AG20443 (cell line): ENCODE results near the gene HNRNPK.

Experiments used
- DNase-seq: peaks from one replicate; pipeline ENCODE4 v3.0.0; 2012; ENCODE audit warnings: low spot score, mixed read lengths

The HNRNPK gene

DNA sequence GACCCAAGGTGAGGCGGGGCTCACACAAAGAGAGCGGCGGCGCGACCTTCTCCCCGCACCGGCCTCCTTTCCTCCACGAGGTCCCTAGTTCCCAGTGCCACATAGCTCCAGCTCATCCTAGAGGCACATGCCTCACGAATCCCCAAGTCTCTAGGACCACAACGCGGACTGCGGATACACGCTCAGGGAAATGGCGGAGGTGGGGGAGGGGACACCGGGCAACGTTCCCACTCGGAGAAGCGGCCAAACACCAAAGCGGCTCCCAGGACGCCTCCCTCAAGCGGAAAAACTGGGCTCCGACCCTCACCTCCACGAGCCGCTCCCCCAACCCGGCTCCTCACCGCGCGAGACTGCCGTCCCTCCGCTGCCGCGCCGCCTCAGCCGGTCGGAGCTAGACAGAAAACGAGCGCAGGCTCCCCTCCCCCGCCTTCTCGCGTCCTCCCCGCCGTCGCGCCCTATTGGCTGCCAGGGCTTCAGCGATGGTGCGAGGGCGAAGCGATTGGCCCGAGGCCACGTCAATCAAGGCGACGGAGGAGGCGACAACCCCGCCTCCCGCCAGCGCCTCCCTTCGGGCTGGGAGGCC lies at the start of gene HNRNPK:
TSS of gene HNRNPK (minus strand) at position 404 of the 583 bp plus-strand sequence. CDS start 1,963 bp downstream, outside the sequence.
- DNase-seq, result peak; percentile 99

DNA sequence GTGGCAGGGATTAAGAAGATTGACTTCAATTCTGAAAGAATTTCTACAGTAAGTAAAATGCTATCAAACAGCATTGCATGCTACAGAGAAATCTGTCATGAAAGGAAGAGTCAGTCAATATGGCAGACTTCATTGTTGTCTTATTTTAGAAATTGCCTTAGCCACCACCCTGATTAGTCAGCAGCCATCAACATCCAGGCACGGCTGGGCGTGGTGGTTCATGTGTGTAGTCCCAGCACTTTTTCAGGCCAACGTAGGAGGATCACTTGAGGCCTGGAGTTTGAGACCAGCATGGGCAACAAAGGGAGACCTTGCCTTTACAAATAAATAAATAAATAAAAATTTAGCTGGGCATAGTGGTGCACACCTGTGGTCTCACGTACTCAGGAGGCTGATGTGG lies 47.2 kb upstream of the HNRNPK start:
- no peak for DNase-seq

DNA sequence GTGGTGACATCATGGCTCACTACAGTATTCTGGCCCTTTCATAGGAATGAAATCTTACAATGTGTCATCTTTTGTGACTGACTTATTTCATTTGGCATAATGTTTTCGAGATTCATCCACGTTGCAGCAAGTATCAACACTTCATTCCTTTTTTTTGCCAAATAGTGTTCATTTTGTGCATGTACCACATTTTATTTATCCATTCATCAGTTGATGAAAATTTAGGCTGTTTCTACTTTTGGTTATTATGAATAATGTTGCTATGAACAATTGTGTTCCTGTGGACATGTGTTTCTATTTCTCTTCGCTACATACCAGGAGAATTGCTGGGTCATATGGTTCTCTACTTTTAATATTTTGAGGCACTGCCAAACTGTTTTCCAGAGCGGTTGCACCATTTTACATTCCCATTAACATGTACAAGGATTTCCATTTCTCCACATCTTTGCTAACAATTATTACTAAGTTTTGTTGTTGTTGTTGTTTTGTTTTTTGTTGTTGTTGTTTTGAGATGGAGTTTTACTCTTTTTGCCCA lies 44.1 kb upstream of the HNRNPK start:
- DNase-seq, result no peak

DNA sequence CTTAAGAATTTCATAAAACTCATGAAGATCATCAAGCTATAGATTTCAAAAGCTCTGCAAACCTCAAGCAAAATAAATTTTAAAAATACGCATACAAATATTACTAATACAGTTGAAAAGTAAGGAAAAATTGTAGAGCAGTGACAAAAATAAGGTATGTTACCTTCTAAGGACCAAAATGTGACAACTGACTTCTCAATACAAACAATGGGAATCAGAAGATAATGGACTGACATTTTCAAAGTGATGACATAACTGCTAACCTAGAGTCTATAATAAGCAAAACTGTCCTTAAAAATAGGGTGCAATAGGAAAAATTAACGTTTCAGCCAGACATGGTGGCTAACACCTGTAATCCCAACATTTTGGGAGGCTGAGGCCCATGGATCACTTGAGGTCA lies 27.6 kb upstream of the HNRNPK start:
- no peak for DNase-seq

DNA sequence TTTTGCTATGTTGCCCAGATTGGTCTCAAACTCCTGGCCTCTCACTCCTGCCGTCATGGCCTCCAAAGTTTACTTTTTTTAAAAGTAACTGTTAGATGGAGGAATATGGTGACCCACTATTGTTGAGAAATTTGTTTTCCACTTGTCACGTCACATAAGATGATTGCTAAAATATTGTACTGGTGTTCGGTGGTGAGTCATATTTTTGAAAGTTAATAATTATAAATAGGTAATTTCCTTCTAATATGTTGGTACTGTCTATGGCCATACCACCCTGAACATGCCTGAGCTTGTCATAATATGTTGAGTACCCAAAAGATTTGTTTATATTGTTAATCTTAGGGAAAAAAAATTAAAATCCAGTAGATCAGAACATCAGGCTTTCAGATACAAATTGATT lies 23.2 kb upstream of the HNRNPK start:
- no peak for DNase-seq

DNA sequence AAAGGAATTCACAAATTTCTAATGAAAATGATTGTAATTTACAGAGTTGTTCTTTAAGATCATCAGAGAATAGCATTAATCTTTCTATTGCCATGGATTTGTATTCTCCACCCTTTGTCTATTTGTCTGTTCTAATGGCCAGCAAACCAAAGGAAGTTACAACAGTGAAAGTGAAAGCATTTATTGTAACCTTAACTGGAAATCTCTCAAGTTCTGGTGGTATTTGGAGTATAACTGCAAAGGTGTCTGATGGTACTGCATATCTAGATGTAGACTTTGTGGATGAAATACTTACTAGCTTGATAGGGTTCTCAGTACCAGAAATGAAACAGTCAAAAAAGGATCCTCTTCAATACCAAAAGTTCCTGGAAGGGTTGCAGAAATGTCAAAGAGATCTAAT lies 22.3 kb upstream of the HNRNPK start:
- no peak for DNase-seq

DNA sequence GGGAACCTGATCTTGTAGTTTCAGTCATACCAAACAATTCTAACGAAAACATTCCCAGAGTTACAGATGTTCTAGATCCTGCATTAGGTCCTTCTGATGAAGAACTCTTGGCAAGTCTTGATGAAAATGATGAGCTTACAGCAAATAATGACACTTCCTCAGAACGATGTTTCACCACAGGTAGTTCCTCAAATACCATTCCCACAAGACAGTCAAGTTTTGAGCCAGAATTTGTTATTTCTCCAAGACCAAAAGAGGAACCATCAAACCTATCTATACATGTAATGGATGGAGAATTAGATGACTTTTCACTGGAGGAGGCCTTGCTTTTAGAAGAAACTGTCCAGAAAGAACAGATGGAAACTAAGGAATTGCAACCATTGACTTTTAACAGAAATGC lies 21.6 kb upstream of the HNRNPK start:
- DNase-seq, result no peak

DNA sequence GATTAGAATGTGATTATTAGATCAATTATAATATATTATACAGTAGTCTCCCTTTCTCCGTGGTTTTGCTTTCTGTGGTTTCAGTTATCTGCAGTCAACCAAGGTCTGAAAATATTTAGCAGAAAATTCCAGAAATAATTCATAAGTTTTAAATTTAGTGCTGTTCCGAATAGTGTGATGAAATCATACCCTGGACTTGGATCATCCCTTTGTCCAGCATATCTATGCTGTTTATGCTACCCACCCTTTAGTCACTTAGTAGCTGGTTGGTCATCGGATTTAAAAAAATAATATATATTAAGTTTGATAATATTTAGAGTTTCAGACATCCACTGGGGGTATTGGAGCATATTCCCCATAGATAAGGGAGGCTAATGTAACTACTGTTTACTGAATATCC lies 20.2 kb upstream of the HNRNPK start:
- DNase-seq, result peak; percentile 13

DNA sequence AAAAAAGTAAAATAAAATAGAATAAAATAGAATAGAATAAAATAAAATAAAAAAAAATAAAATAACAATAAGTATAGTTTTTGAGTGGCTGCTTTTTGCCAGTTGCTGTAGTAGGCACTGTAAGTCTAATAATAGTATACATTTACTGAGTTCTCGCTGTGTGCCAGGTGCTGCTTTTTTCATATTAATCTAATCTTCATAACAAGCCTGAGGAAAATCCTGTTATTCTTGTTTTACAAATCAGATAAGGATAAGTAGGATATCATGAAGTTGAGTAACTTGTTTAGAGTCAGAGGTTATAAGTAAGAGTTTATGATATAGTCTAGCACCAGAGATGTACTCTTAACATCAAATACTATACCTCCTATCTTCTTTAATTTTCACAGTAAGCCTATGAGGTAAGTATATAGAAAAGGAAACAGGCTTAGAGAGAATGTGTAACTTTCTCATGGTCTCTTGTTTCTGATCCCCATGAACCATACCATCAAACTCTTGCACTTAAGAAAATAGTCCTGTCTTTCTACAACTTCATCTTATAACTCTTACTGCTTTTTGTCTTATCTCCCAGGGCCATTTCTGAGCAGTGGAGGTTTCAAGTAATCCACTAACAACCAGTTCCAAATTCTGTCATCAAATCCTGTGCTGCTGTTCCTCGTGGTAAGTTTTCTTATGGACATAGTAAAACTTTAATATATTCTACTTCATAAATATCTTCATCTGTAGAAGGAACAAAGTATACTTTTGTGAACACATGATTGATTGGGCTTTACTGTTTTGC lies 19.3 kb upstream of the HNRNPK start:
- DNase-seq, result no peak

DNA sequence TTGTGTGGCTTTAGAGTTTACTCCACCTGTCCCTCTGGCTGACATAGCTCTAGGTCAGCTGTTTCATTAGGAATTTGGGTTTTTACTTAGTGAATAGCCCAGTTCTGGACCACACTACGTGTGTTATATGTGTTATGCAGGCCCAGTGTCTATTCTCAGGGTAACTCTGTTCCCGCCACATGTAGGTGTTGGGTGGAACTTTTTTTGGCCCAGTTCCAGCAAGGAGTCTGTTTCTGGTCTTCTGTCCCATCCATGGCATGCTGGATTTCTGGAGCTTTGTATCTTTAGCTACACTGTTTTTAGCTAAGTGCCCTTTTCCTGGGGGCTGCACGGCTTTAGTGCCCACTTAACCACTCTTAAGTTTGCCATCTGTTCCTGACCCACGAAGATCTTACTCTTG lies 16.1 kb upstream of the HNRNPK start:
- peak; percentile 7 for DNase-seq

DNA sequence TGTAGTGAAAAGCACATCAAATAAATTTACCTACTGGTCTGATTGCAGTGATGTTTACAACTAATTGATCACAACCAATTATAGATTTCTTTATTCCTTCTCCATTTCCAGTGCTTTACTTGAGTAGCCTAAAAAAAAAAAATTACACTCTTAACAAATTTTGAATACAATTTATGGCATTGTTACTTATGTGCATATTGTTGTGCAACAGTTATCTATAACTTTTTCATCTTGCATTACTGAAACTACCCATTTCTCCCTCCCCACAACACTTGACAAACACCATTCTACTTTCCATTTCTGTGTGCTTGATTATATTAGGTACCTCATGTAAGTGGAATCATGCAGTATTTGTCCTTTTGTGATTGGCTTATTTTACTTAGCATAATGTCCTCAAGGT lies 12.9 kb upstream of the HNRNPK start:
- DNase-seq, result no peak

DNA sequence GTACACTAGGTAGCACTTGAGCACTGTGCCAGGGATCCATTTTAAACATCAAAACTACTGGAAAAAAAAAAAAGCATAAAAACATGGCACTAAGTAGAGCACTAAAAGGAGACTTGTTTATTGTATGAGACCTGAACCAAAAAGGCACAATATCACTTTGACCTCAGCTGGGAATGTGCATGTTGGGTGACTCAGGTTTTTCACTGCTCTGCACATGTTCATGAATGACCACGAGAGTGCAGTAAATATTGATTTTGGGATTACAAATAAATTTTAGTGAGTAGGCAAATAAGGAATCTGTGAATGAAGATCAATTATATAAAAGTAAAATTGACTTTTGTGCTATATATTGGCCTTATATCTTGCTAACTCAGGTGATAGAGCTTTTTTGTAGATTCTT lies 12.4 kb upstream of the HNRNPK start:
- no peak for DNase-seq

DNA sequence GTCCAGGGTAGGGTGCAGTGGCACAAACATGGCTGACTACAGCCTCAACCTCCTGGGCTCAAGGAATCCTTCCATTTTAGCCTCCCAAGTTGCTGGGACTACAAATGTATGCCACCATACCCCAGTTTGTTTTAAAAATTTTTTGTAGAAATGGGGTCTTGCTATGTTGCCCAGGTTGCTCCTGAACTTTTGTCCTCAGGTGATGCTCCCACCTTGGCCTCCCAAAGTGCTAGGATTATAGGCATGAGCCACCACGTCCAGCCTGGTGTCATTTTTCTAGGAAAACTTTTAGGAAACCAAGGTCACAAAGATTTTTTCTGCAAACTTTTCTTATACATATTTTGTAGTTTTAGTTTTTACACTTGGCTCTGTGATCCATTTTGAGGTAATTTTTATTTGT lies 11.3 kb upstream of the HNRNPK start:
- DNase-seq, result no peak

DNA sequence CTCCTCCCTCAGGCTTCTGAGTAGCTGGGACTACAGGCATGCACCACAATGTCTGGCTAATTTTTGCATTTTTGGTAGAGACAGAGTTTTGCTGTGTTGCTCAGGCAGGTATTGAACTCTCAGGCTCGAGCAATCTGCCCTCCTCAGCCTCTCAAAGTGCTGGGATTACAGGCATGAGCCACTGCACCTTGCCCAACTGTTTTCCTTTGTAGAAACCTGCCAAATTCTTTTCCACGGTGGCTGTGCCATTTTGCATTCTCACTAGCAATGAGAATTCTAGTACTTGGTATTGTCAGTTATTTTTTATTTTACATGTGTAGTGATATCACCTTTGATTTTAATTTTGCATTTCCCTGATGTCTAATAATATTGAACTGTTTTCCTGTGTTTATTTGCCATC lies 8.4 kb upstream of the HNRNPK start:
- DNase-seq, result no peak

DNA sequence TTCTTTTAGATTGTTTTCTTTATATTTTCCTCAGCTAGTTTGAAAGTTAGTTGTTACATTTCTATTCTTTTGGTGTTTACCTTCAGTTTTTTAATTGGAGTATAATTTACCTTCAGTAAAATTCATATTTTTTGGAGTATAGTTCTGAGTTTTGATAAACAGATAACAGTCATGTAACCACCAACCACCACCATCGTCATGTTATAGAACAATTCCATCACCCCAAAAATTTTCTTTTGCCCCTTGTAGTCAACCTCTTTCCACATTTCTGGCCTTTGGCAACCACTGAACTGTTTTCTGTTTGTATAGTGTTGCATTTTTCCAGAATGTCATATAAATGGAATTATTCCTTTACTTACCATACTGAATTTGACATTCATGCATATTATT lies 7.4 kb upstream of the HNRNPK start:
- no peak for DNase-seq

DNA sequence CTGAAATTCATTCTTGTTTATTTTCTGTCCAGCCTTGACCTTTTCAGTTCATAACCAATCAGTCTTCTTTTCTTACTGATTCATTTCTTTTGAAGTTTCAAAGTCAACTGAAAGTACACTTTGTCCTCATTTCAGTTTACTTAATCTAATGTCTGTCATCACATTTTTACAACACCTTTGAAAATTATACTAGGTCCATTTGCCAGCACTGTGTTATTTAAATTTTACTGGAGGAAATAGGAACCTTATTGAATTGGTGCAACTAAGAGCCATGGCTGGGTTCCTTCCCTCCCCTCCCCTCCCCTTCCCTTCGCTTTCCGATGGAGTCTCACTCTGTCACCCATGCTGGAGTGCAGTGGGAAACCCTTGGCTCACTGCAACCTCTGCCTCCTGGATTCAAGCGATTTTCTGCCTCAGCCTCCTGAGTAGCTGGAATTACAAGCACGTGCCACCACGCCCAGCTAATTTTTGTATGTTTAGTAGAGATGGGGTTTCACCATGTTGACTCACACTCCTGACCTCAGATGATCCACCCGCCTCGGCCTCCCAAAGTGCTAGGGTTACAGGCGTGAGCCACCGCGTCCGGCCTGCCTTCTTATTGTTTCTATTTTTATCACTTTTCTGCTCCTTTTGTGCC lies 6.9 kb upstream of the HNRNPK start:
- no peak for DNase-seq

DNA sequence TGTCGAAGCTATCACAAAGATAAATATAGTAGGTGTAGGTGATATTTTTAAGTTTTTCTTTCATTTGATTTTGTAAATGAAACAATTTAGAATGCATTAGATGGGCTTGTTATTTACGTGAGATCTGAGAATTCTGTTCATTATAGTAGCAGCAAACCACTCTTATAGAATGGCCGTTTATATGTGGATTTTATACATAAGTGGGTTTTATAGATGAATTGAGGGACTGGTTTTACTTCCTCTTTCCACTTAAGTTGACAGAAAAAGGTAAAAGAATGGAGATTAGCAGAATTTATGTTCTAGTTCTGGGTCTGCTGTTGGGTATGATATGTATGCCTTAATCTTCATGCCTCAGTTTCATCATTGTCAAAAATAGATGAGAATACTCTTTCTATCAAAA lies 6.2 kb upstream of the HNRNPK start:
- no peak for DNase-seq

DNA sequence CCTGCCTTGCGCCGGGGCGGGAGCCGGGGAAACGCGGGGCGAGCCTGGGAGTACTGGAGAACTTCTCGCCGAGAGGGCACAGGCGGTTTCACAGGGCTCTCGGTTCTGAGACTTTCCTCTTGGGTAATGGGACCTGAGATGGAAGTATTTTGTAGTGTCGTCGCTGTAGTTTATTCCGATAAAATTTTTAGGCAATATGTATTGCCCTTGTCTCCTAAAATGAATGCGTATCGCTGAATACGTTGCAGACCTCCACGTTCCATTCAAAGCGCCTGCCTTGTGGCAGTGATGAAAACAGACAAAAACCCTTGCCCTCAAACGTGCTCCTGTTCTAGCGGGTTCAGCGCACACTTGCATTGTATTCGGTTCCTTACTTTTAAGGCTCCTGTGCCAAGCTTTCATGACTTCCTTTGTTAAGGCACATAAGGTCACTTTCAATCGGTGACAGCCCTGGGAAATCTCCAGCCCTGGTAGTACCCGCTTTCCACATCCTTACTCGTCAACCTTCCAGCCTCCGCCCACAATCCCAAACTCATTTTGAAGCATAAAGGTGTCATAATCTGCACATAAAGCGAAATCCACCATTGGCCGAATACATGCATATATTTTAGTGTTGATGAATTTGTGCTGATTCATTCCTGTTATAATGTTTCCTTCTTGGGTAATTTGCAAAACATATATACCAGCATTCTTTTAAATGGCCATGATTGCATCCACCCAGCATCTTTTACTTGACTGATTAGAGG lies 1.3 kb upstream of the HNRNPK start:
- DNase-seq, result peak; percentile 60

DNA sequence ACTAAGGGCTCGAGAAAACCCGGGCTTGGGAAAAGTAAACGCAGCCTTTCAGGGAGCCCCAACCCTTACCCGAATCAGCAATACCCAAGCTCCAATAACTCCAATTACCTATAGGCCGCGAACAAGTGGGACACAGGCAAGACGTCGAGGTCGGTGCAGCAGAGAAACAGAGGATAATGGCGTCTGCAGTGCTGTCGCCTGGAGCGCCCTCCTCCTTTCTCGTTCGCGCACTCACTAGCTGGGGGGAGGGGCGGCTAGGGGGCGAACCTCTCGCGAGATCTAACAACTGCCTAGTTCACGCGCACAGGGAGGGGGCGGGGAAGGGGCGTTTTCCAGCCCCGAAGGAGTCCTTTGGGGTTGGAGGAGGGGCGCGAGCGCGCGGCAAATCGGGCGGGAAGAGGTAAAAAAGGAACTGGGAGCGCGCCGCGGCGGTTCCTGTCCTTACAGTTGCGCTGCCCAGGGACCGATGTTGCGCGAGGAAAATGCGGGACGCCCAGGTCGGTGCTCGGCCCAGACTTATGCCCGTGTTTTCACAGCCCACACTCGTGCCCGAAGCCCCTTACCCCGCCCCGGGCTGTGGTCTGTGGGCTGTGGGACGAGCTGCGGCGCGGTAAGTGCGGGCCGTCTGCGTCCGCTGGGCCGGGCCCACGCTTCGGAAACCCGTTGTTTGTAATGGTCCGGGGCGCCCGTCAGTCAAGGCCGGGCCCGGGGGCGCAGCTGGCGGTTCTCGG lies 545 bp upstream of the HNRNPK start, which contains the start of gene RMI1:
TSS of gene RMI1 (plus strand) at position 411 of the 731 bp plus-strand sequence. CDS start 20,182 bp downstream, outside the sequence.
- DNase-seq, result peak; percentile 96

DNA sequence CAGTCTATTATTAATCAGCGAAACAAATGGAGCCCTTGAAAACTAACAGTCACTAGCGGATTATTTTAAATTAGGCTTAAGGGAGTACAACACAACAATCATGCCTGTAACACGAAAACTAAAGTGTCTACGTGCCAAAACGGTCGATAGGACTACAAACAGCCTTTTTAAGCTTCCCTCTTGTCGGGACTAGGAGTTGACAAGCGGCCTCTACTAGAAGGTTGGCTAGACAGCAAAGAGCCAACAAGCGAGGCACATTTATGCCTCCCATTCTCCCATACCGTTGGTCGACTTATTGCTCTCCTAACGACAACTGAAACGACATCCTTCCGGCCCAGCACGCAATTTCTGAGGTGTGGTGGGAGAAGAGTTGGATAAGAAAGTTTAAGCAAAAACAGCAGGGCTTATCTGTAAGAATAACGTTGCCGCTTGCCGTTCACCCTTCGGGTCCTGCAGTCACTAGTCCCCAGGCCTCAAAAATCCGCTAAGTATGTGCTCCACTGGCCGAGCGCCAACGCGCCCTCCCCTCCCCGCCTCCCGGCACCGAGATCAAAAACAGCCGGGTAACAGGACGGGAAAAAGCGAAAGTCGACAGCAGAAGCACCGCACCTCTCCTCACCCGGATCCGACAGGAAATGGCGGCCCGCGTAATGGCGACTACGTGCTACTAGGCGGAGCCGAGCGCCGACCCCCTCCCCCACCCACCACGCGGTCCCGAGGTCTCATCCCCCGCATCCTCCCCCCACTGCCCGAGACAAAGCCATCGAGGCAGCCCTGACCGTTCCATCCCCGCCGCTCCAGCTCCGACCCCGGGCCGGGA lies 813 bp downstream of the HNRNPK start:
- DNase-seq, result peak; percentile 82

DNA sequence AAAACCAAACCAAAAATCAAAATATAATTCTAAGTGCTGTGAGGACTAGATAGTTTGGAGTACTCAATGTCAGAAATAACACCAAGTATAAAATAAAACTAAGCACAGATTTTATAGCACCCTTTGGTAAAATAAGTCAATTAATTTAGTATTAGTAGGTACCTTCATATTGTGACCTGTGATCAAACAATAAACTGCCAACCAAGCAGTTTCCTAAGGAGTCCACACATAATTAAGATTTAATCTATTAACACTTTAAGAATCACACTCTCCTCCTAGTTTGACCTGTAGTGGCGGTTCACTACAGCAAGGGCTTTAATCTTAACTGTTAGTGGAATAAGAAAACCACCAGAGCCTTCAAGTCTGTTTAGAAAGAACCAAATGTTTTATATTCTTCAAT lies 2.8 kb downstream of the HNRNPK start:
- no peak for DNase-seq
